NB4 (cell line): Measurements from ENCODE around the gene SAXO1.

Experiments
- CTCF ChIP-seq: IDR thresholded peaks from one replicate; pipeline ENCODE4 v1.5.1; 2012; ENCODE audit warnings: low read depth, low read length
- MAX ChIP-seq: IDR thresholded peaks from 2 replicates; pipeline ENCODE4 v1.6.1; 2011; ENCODE audit warnings: low read depth, low read length
- POLR2A ChIP-seq: IDR thresholded peaks from 2 replicates; pipeline ENCODE4 v1.6.1; 2011; ENCODE audit warnings: mild to moderate bottlenecking; ENCODE audit not compliant: insufficient read length; ENCODE audit errors: extremely low read depth

- TF ChIP-seq CTCF (no peak), MAX (no peak), POLR2A (no peak)
Observed at GRCh38 chr9:19074229-19074628, 41.2 kb upstream of the SAXO1 start.
